Measurements from ENCODE around the gene GPC6.
A peak's percentile ranks its signal among the peaks of the same experiment; 100 is the strongest.

Gene GPC6

GRCh38 chr13:93559718-93560117, 333.1 kb downstream of the GPC6 start (continued):
- TF ChIP-seq KLF17 (tag by site-specific recombination; IDR thresholded peaks at IDR 0.05) (no peak), ZNF768 (tag by site-specific recombination; IDR thresholded peaks at IDR 0.05) (no peak), FEZF1 (tag by site-specific recombination; IDR thresholded peaks at IDR 0.05) (peak; percentile 64), PRDM6 (tag by site-specific recombination; IDR thresholded peaks at IDR 0.05) (peak; percentile 81), BCL11A (tag by site-specific recombination; IDR thresholded peaks at IDR 0.05; ENCODE audit: low read depth) (0 out of 2 replicates have a peak, but pooled peaks have one; percentile 24), ZNF510 (tag by site-specific recombination; IDR thresholded peaks at IDR 0.05; ENCODE audit: insufficient replicate concordance) (no peak), INSM2 (tag by site-specific recombination; IDR thresholded peaks at IDR 0.05) (peak; percentile 84), ZBTB48 (tag by site-specific recombination; IDR thresholded peaks at IDR 0.05) (no peak), TRIM28 (IDR thresholded peaks at IDR 0.05; ENCODE audit: borderline replicate concordance, low read length) (no peak), ZNF362 (tag by site-specific recombination; IDR thresholded peaks at IDR 0.05) (peak; percentile 54; the same call in 1 of the 2 replicates), MYNN (tag by site-specific recombination; IDR thresholded peaks at IDR 0.05; ENCODE audit: borderline replicate concordance) (no peak), ZNF623 (tag by site-specific recombination; IDR thresholded peaks at IDR 0.05) (no peak), ZNF112 (tag by site-specific recombination; IDR thresholded peaks at IDR 0.05) (no peak), ZSCAN23 (tag by site-specific recombination; IDR thresholded peaks at IDR 0.05) (0 out of 2 replicates have a peak, but pooled peaks have one; percentile 23), ZNF664 (tag by site-specific recombination; IDR thresholded peaks at IDR 0.05) (no peak), ZNF394 (tag by site-specific recombination; IDR thresholded peaks at IDR 0.05; ENCODE audit: borderline replicate concordance) (peak; percentile 65), PRDM4 (tag by site-specific recombination; IDR thresholded peaks at IDR 0.05) (no peak), ZBTB44 (tag by site-specific recombination; IDR thresholded peaks at IDR 0.05) (peak; percentile 73), ZNF791 (tag by site-specific recombination; IDR thresholded peaks at IDR 0.05) (no peak), ZNF10 (tag by site-specific recombination; IDR thresholded peaks at IDR 0.05) (no peak), ZNF514 (tag by site-specific recombination; IDR thresholded peaks at IDR 0.05) (no peak), MEIS1 (CRISPR knock-in tag; IDR thresholded peaks at IDR 0.05; ENCODE audit: borderline replicate concordance) (no peak), KLF8 (tag by site-specific recombination; IDR thresholded peaks at IDR 0.05) (peak; percentile 77; the same call in 1 of the 2 replicates), ZNF133 (tag by site-specific recombination; IDR thresholded peaks at IDR 0.05) (no peak), BCL11B (tag by site-specific recombination; IDR thresholded peaks at IDR 0.05; ENCODE audit: low read depth) (no peak), ZNF366 (tag by site-specific recombination; conservative IDR thresholded peaks at IDR 0.05) (peak; percentile 89), ZNF639 (tag by site-specific recombination; IDR thresholded peaks at IDR 0.05) (peak; percentile 87)
